NCI-H2196 (cell line): ENCODE results near the gene MYCBP2.

Experiments used
- DNase-seq: peaks from one replicate; lab custom pipeline; 2025; ENCODE audit not compliant: unreplicated experiment; lab: John Stamatoyannopoulos, UW

The MYCBP2 gene

DNA sequence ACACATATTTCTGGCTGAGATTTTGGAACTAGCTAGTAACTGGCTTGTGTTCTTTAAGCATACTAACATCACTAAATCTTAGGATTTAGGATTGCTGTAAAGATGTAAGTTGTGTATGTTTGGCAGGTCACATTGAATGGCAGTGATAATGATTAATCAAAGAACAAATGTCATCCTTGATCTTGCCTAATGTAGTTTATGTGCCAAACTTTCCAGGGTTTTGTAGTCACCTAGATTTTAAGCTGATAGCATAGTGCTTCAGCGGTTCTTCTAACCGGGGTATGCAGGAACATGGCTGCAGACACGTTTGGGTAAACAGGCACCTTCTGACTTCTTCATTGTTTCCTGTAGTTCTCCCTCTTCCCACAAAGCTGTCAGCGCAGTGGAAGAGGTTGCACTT lies 325.4 kb downstream of the MYCBP2 start:
- DNase-seq = no peak

DNA sequence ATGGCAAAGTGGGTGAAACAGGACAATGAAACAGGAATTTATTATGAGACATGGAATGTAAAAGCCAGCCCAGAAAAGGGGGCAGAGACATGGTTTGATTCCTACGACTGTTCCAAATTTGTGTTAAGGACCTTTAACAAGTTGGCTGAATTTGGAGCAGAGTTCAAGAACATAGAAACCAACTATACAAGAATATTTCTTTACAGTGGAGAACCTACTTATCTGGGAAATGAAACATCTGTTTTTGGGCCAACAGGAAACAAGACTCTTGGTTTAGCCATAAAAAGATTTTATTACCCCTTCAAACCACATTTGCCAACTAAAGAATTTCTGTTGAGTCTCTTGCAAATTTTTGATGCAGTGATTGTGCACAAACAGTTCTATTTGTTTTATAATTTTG lies 326.4 kb downstream of the MYCBP2 start:
- DNase-seq = no peak
